Liver (tissue), 2 donors: Measurements from ENCODE around the gene DKK2.

Experiments used
- EGR1 ChIP-seq, 2 donors: IDR thresholded peaks; 2 replicates each; pipeline ENCODE4 v1.6.1; 2016 to 2018; ENCODE audit warnings: antibody characterized with exemption in 2 of 2, low read depth in 2 of 2
- RAD21 ChIP-seq, 2 donors: IDR thresholded peaks; 2 replicates each; pipeline ENCODE4 v1.6.1; 2016; ENCODE audit warnings: antibody characterized with exemption in 2 of 2, mild to moderate bottlenecking in 2 of 2
- SP1 ChIP-seq: IDR thresholded peaks from 2 replicates; pipeline ENCODE4 v1.6.1; 2018; ENCODE audit warnings: antibody characterized with exemption, mild to moderate bottlenecking
- TAF1 ChIP-seq: conservative IDR thresholded peaks from 2 replicates; pipeline ENCODE4 v1.6.1; 2016; ENCODE audit warnings: antibody characterized with exemption, mild to moderate bottlenecking
- donor health status: healthy.

DNA sequence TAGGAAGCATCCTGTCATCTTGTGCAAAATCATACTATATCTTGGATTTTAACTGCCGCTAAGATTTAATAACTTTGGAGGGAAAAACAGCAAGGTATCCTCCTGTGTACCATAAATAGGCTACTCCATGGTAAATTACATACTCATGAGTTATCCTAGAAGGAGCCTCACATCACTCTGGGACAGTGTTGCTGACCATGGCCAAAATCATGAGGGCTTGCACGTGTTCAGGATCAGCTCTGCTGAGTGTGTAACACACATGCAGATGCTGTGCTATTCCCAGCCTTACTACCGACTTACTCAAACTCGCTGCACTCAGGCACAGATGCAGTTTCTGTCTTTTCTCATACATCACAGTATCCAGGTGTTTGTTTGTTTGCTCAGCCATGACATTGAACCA, 56.6 kb downstream of the DKK2 start:
- no peak for TF ChIP-seq EGR1 (IDR thresholded peaks at IDR 0.05; ENCODE audit: low read depth in 2 of 2)
- TF ChIP-seq TAF1: no peak
- no peak for TF ChIP-seq SP1
- TF ChIP-seq RAD21 (IDR thresholded peaks at IDR 0.05): no peak
